Measurements from ENCODE around the gene ARPC1A.

DNA sequence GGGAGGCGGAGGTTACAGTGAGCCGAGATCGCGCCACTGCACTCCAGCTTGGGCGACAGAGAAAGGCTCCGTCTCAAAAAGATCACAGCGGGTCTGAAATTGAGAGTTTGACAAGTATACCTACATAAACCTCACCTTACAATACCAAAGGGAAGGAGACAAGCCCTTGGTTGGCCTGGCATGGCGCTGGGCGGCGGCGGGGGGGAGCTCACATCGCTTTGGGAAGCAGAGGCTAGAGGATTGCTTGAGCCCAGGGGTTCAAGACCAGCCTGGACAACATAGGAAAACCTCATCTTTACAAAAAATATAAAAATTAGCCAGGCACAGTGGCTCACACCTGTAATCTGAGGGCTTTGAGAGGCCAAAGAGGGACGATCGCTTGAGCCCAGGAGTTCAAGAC, 1.1 kb upstream of the ARPC1A start:
- TF ChIP-seq POLR2AphosphoS5 (IDR thresholded peaks at IDR 0.05) (no peak), TAF1 (IDR thresholded peaks at IDR 0.05; ENCODE audit: low read depth) (no peak), MXI1 (conservative IDR thresholded peaks at IDR 0.05; ENCODE audit: poor library complexity, severe bottlenecking) (no peak), EZH2 (IDR thresholded peaks at IDR 0.05; ENCODE audit: borderline replicate concordance, insufficient read depth, low read length, poor library complexity, severe bottlenecking) (no peak), RAD21 (conservative IDR thresholded peaks at IDR 0.05) (no peak)
- TF ChIP-seq, protein P1, sequence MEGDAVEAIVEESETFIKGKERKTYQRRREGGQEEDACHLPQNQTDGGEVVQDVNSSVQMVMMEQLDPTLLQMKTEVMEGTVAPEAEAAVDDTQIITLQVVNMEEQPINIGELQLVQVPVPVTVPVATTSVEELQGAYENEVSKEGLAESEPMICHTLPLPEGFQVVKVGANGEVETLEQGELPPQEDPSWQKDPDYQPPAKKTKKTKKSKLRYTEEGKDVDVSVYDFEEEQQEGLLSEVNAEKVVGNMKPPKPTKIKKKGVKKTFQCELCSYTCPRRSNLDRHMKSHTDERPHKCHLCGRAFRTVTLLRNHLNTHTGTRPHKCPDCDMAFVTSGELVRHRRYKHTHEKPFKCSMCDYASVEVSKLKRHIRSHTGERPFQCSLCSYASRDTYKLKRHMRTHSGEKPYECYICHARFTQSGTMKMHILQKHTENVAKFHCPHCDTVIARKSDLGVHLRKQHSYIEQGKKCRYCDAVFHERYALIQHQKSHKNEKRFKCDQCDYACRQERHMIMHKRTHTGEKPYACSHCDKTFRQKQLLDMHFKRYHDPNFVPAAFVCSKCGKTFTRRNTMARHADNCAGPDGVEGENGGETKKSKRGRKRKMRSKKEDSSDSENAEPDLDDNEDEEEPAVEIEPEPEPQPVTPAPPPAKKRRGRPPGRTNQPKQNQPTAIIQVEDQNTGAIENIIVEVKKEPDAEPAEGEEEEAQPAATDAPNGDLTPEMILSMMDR (IDR thresholded peaks at IDR 0.05; ENCODE audit: poor library complexity, severe bottlenecking), result no peak

All from neural cell (in vitro differentiated cells).